ENCODE measurements around the gene RXRA. TPM values are rescaled to one million over a fixed set of nuclear protein-coding genes. Genes with fewer than 3 reads are reported as not detected.

Gene RXRA
- total RNA-seq, 1 donor from 2014 or later, result 83.3 TPM

- Mint-ChIP-seq H3K9me3 (ENCODE audit: unreplicated experiment) (no peaks in the 10 kb centered on the region), H3K36me3 (ENCODE audit: low read depth, unreplicated experiment) (peaks cover 11% of the 10 kb centered on the region), H3K4me3 (ENCODE audit: unreplicated experiment) (no peak overlapping the region), H3K27ac (ENCODE audit: unreplicated experiment) (no peak overlapping the region), H3K4me1 (ENCODE audit: unreplicated experiment) (no peaks in the 10 kb centered on the region), H3K27me3 (ENCODE audit: unreplicated experiment) (peaks cover 11% of the 10 kb centered on the region)
- no peak for TF ChIP-seq CTCF (IDR thresholded peaks at IDR 0.05; ENCODE audit: unreplicated experiment)
- no peak for DNase-seq (ENCODE audit: low spot score)
These were observed 99.1 kb downstream of the RXRA start for GRCh38 chr9:134425401-134425800.

GRCh38 chr9:134425812-134426211 is 99.6 kb downstream of the RXRA start:
- TF ChIP-seq CTCF (IDR thresholded peaks at IDR 0.05; ENCODE audit: unreplicated experiment), result no peak
- Mint-ChIP-seq H3K4me3 (ENCODE audit: unreplicated experiment) (no peak overlapping the region), H3K27me3 (ENCODE audit: unreplicated experiment) (peaks cover 10% of the 10 kb centered on the region), H3K36me3 (ENCODE audit: low read depth, unreplicated experiment) (peaks cover 10% of the 10 kb centered on the region), H3K9me3 (ENCODE audit: unreplicated experiment) (no peaks in the 10 kb centered on the region), H3K27ac (ENCODE audit: unreplicated experiment) (no peak overlapping the region), H3K4me1 (ENCODE audit: unreplicated experiment) (no peaks in the 10 kb centered on the region)
- DNase-seq (ENCODE audit: low spot score), result no peak

GRCh38 chr9:134426436-134426835 is 100.2 kb downstream of the RXRA start:
- Mint-ChIP-seq H3K27me3 (ENCODE audit: unreplicated experiment) (peaks cover 5% of the 10 kb centered on the region), H3K27ac (ENCODE audit: unreplicated experiment) (no peak overlapping the region), H3K36me3 (ENCODE audit: low read depth, unreplicated experiment) (peaks cover 4% of the 10 kb centered on the region), H3K9me3 (ENCODE audit: unreplicated experiment) (no peaks in the 10 kb centered on the region), H3K4me3 (ENCODE audit: unreplicated experiment) (no peak overlapping the region), H3K4me1 (ENCODE audit: unreplicated experiment) (no peaks in the 10 kb centered on the region)
- TF ChIP-seq CTCF (IDR thresholded peaks at IDR 0.05; ENCODE audit: unreplicated experiment), result no peak
- DNase-seq (ENCODE audit: low spot score), result no peak

GRCh38 chr9:134427153-134427782 is 101.0 kb downstream of the RXRA start:
- no peak for TF ChIP-seq CTCF (IDR thresholded peaks at IDR 0.05; ENCODE audit: unreplicated experiment)
- H3K9me3 Mint-ChIP-seq (ENCODE audit: unreplicated experiment), result no peaks in the 10 kb centered on the region
- no peaks in the 10 kb centered on the region for H3K4me1 Mint-ChIP-seq (ENCODE audit: unreplicated experiment)
- no peak overlapping the region for H3K27ac Mint-ChIP-seq (ENCODE audit: unreplicated experiment)
- peaks cover 3% of the 10 kb centered on the region for H3K27me3 Mint-ChIP-seq (ENCODE audit: unreplicated experiment)
- no peak overlapping the region for H3K4me3 Mint-ChIP-seq (ENCODE audit: unreplicated experiment)
- DNase-seq (ENCODE audit: low spot score), result no peak
- H3K36me3 Mint-ChIP-seq (ENCODE audit: low read depth, unreplicated experiment), result peaks cover 4% of the 10 kb centered on the region

- Mint-ChIP-seq H3K4me1 (ENCODE audit: unreplicated experiment) (no peaks in the 10 kb centered on the region), H3K27me3 (ENCODE audit: unreplicated experiment) (peaks cover 3% of the 10 kb centered on the region), H3K36me3 (ENCODE audit: low read depth, unreplicated experiment) (peaks cover 4% of the 10 kb centered on the region), H3K4me3 (ENCODE audit: unreplicated experiment) (no peak overlapping the region), H3K9me3 (ENCODE audit: unreplicated experiment) (no peaks in the 10 kb centered on the region), H3K27ac (ENCODE audit: unreplicated experiment) (no peak overlapping the region)
- no peak for TF ChIP-seq CTCF (IDR thresholded peaks at IDR 0.05; ENCODE audit: unreplicated experiment)
- no peak for DNase-seq (ENCODE audit: low spot score)
These were observed 102.3 kb downstream of the RXRA start for GRCh38 chr9:134428559-134428958.
